Heart left ventricle (tissue), 13 donors: ENCODE measurements around the gene PHACTR1.

ENCODE experiments used
- CTCF ChIP-seq, 12 donors: fragments of 200-600 bp; sonication (generic) in 4 of 12; IDR thresholded peaks; one replicate each; pipeline versions ENCODE4 v1.5.0 to v1.8.0; 2018 to 2022; ENCODE audit warnings: antibody characterized with exemption in 12 of 12, mild to moderate bottlenecking in 5 of 12
- POLR2A ChIP-seq, 2 donors: fragments of 450-650 bp; IDR thresholded peaks; one replicate each; pipeline ENCODE4 v1.6.1; 2017; ENCODE audit warnings: antibody characterized with exemption in 2 of 2, mild to moderate bottlenecking in 2 of 2, moderate library complexity in 2 of 2
- donor health status: ischemic (EF 13 %, LVEDD 7.1; RV severe dilation, severe dysfunction).
- donor health status: DM: no; HTN: yes; CAD: no.
- donor health status: DM: no; HTN: no; CAD: no.
- donor health status: ischemic (EF 25% LVEDD 6.9; RV normal size, moderate dysfunction).
- donor health status: ischemic (EF 25% LVEDD 5.7; RV mildly dilated, moderate dysfunction).
- donor health status: ischemic (EF 35%, LVEDD 5.7; RV mildly dilated, moderate dysfunction).
- donor health status: nonischemic (EF 11% LVEDD 7.7; RV severe dilation, severe dysfunction).
- donor health status: DM: yes; HTN: yes; CAD: no.
- donor health status: PGD.
- donor health status: ischemic (EF 29% LVEDD 5.4; RV normal size, mild dysfunction).
- donor health status: nonischemic (EF 23%, LVEDD 6.1; RV moderate dilation, normal function).

- no peak for TF ChIP-seq CTCF (IDR thresholded peaks at IDR 0.05)
- no peak for TF ChIP-seq POLR2A (IDR thresholded peaks at IDR 0.05)
Measured at GRCh38 chr6:12976366-12976765, 259.8 kb downstream of the PHACTR1 start.
